NCI-H2171 (cell line): ENCODE results near the gene ERVK3-1.
"Not testable (repeated sequence)": the region's sequence is repeated elsewhere in the genome, so short reads cannot be mapped to it uniquely, and the experiment has no call there.

ENCODE experiments used
- DNase-seq: peaks from one replicate; lab custom pipeline; 2025; lab: John Stamatoyannopoulos, UW

ERVK3-1 gene

GRCh38 chr19:58346961-58347929 lies 42.1 kb downstream of the ERVK3-1 start:
- DNase-seq: peak; percentile 72

- DNase-seq: not testable (repeated sequence)
These were observed 42.9 kb downstream of the ERVK3-1 start for GRCh38 chr19:58348080-58348479.

GRCh38 chr19:58349590-58349989 lies 44.4 kb downstream of the ERVK3-1 start:
- no peak for DNase-seq

GRCh38 chr19:58350001-58350861 lies 45.1 kb downstream of the ERVK3-1 start:
- DNase-seq: no peak

GRCh38 chr19:58350871-58351557 lies 45.8 kb downstream of the ERVK3-1 start:
- DNase-seq: no peak

- DNase-seq: no peak
These were observed 46.3 kb downstream of the ERVK3-1 start for GRCh38 chr19:58351558-58351878.

- no peak for DNase-seq
These were observed 47.0 kb downstream of the ERVK3-1 start for GRCh38 chr19:58351990-58352755.

- DNase-seq: no peak
These were observed 47.8 kb downstream of the ERVK3-1 start, which contains the start of gene A1BG for GRCh38 chr19:58352760-58353671. TSS of gene A1BG (minus strand) at chr19:58353492. CDS start at chr19:58353437, 55 bp downstream.

- no peak for DNase-seq
These were observed 48.7 kb downstream of the ERVK3-1 start for GRCh38 chr19:58353717-58354477.

- DNase-seq: no peak
These were observed 49.4 kb downstream of the ERVK3-1 start for GRCh38 chr19:58354478-58355030.

- no peak for DNase-seq
These were observed 50.1 kb downstream of the ERVK3-1 start for GRCh38 chr19:58355215-58355796.

- no peak for DNase-seq
These were observed 51.0 kb downstream of the ERVK3-1 start for GRCh38 chr19:58355908-58356765.

- no peak for DNase-seq
These were observed 51.7 kb downstream of the ERVK3-1 start for GRCh38 chr19:58356766-58357480.

- DNase-seq: no peak
These were observed 52.4 kb downstream of the ERVK3-1 start for GRCh38 chr19:58357481-58358145.

- peak; percentile 17 for DNase-seq
These were observed 56.7 kb downstream of the ERVK3-1 start for GRCh38 chr19:58361900-58362271.

- peak; percentile 94 for DNase-seq
These were observed 57.3 kb downstream of the ERVK3-1 start, which contains the start of gene ZNF497 for GRCh38 chr19:58362272-58362994. TSS of gene ZNF497 (minus strand) at chr19:58362751. CDS start at chr19:58357635, 5,116 bp downstream.
